Cardiac septum (tissue), 1 donor: ENCODE results near the gene DLG2. TPM values are rescaled to one million over a fixed set of nuclear protein-coding genes. Genes with fewer than 3 reads are reported as not detected.

Experiments used
- DNase-seq: peaks from one replicate; pipeline ENCODE4 v3.0.0-alpha.2; 2020; ENCODE audit warnings: low spot score
- intact Hi-C: fragments of 100-400 bp; cut with DNase I; formaldehyde crosslinking; loops from one replicate; pipeline ENCODE4 v1.14.0; 2022
- total RNA-seq: library from RNA; stranded (reverse); fragmentation: NEBNext Ultra II Directional; extraction: Animal tissue kit (Norgen Biotek cat#: 25700); gene quantifications from one replicate; pipeline ENCODE4 v1.2.1, GENCODE V29; 2021
- donor health status: DM: no; HTN: no; CAD: no.

Gene DLG2
- total RNA-seq, 1 donor from 2014 or later: 9.9 TPM

DNA sequence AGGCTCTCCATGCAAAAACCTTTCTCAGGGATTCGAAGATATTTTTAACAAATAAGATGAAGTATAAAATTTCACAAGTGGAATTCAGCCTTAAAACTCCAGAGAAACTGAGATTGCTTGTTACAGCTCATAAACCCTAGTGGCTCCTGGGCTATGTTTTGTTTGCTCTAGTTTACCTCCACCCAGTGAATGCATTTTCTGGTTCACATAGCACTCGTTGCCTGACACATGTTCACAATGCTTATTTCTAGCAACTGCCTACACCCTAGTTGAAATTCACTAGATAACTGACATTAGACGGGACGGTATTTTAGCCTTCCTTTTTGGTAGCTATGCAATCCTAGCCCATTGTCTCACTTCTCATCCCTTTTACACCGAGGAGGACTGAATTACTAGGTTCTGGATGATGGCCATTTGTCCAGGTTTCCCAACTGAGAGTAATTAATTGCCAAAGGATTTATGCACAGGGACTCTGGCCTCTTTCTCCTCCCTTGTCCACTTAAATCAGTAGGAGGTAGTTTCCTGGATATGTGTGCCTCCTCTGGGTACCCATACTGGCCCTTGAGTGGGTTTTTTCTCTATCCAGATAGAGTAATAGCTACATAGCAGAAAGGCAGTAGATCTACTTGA lies 951.6 kb downstream of the DLG2 start:
- no peak for DNase-seq
- intact Hi-C loops: no loop called here

DNA sequence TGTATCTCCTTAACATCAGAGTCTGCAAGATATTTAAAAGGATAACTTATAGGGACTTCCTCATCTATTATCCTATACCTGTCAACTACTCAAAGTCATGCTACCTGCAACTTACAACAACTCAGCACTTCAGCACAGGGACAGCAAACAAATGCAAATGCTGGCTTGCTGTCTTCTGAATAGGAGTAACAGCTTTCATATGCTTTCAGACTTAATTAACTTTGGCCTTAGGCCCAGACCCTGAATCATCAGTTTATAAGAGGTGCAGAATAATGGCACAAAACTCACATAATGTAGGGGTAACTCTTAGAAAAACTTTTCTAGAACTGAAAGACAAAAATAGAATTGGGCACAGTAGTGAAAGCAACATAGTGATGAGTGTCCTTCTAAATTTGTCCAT lies 953.4 kb downstream of the DLG2 start:
- intact Hi-C loops: no loop called here
- DNase-seq: no peak

DNA sequence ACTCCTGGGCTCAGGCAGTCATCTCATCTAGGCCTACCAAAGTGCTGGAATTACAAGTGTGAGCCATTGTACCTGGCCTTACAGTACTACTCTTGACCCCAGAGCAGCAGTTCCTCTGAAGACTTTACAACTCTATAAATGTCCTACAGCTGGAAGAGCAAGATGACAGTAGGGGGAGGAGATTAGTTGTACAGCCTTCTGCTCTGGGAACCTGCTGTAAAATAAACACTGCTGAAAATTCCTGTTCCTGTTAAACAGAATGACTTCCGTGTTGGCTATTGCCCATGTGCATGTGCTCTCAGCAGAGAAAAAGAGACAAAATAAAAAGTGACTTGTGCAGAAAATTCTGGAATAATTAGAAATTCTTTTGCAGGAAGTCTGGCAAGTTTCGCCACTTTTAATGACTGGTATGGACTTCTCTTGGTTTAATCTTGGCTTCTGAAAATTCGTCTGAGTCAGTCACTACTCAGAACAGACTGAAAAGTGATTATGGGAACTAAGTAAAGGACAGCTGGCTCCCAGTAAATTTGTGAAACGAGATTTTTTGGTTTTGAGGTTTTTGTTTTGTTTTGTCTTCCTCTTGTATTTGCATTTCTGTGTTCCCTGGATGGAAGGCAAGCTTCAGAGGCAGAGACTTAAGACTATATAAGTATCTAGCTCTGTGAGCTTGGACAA lies 955.7 kb downstream of the DLG2 start:
- intact Hi-C loops: no loop called here
- DNase-seq: no peak

DNA sequence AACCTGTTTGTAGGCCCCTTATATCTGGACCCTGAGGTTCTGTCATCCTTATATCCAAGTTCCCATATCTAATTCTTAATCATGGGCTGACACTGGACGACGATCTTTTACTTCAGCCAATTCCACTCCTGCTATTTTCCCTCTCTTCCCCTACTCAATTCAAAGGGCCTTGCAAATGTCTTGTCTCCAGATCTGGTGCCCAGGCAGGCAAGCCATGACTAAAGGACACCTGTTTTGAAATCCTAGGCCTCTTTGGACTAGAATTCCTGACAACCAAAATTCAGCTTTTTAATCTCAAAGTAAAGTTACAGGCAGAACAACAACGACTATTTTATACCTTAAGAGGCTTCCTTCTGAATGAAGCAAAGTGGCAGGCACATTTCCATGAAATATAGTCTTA lies 963.4 kb downstream of the DLG2 start:
- intact Hi-C loops: no loop called here
- DNase-seq: no peak

DNA sequence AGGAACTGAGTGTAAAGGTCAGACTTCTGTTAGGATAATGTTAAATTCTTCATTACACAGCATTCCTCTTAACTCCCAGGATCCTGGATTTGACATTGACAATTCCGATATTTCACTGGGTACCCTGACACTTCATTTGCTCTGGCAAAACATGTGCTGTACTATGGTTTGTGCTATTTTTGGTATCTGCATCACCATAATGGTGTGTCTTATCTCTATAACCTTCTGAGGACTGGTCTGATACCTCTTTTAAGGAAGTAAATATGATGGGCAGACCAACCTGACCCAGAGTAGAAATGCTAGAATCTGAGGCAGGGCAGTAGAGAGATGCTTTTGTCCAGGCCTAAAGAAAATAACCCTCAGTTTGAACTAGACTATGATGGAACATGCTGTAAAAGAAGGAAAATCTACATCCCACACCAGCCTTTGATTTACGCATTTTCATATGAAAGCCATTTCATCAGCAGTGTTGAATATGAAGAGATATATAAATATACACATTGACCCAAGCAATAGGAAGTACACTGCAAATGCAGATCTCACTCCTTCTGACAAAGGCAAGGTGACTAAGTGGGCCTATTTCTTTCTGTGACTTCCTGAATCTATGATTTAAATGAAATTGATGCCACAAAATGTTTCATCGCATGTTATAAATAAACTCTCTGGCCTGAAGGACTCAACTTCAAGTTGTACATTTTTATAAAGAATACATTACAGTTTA lies 966.7 kb downstream of the DLG2 start:
- intact Hi-C loops: no loop called here

DNA sequence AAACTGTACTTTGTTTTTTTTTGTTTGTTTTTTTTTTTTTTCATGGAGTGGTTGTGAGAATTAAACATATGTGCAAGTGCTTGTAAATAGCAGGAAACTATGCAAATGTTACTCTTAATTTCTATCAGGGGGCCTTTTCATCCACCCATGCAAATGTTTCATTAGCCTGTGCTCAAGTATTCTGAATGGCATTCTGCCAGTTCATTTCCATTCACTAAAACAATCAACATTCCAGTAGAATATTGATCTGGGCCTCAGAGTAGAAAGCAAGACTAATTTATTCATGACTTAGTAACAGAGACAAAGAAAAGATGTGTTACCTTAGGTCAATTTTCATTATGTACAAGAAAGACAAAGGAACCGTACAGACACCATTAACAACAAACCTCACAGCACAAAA lies 971.4 kb downstream of the DLG2 start:
- no peak for DNase-seq
- intact Hi-C loops: no loop called here

More for the DNA sequence above, 966.7 kb downstream of the DLG2 start:
- no peak for DNase-seq

DNA sequence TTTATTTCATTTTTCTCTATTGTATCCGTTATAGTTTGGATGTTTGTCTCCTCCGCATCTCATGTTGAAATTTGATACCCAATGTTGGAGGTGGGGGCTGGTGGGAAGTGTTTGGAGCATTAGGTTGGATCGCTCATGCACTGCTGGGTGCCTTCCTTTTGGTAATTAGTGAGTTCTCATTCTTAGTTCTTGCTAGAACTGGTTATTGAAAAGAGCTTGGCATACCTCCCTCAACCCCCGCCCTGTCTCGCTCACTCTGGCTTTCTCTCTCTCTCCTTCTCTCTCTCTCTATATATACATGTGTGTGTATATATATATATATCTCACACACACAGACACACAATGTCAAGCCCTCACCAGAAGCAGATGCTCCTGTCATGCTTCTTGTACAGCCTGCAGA lies 978.7 kb downstream of the DLG2 start:
- no peak for DNase-seq
- intact Hi-C loops: no loop called here

DNA sequence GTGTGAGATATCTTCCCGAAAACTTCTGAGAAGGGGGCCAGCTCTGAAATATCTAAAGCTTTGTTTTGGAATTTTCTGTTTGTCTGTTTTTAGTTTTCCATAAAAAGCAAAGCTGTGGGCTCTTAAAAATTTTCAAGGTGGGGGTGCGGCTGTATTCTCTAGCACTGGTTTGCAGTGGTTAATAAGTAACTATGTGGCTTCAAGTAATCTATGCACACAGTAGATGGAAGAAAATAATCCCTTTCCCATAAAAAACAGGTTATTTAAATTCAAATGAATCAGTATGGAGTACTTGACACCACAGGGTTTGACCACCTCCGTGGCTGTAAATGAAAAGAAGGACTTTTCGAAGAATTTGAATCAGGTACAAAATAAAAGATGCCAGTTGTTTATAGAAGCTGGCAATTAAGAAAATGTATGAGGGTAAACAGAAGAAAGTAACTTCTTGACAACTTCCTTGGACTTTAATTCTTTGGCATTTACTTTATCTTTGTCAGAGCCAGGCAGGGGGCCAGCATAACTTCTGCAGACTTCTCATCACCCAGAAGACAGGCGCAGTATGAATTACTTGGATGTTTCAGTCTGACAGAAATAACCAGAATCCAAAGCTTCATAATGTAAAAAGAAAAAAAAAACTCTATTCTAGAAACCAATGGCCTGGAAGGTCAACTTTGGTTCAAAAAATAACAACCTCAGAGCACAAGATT lies 981.0 kb downstream of the DLG2 start:
- intact Hi-C loops: no loop called here
- DNase-seq: no peak

DNA sequence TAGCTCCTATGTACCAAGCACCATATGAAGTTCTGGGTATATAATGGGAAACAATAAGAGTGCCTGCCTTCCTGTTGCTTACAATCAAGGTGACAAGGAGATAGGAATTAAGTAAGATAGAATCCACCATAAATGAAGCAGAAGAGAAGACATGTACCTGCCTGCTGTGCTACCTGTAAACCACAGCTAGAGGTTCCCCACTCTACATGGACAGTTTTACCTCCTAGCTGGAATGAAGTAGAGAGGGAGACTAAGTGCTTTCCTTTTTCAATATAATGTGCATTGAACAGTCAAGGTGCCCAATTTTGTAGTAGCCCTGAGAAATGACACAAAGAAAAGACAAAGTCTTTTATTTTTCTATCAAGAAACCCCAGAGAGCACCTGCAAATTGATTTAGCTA lies 984.6 kb downstream of the DLG2 start:
- intact Hi-C loops: no loop called here
- DNase-seq: no peak

DNA sequence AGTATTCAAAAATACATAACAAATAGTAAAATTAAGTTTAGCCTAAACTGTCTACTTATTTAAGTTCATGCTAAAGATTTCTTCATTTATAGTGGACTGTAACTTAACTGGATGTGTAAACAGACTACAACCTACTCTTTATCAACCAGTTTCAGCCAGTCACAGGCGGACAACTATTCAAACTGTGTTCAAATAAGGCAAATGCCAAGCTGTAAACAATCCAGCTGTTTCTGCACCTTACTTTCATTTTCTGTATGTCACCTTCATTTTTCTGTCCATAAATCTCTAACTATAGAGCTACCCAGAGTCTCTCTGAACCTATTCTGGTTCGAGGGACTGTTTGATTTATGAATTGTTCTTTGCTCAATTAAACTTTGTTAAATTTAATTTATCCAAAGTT lies 992.8 kb downstream of the DLG2 start:
- intact Hi-C loops: no loop called here
- no peak for DNase-seq

DNA sequence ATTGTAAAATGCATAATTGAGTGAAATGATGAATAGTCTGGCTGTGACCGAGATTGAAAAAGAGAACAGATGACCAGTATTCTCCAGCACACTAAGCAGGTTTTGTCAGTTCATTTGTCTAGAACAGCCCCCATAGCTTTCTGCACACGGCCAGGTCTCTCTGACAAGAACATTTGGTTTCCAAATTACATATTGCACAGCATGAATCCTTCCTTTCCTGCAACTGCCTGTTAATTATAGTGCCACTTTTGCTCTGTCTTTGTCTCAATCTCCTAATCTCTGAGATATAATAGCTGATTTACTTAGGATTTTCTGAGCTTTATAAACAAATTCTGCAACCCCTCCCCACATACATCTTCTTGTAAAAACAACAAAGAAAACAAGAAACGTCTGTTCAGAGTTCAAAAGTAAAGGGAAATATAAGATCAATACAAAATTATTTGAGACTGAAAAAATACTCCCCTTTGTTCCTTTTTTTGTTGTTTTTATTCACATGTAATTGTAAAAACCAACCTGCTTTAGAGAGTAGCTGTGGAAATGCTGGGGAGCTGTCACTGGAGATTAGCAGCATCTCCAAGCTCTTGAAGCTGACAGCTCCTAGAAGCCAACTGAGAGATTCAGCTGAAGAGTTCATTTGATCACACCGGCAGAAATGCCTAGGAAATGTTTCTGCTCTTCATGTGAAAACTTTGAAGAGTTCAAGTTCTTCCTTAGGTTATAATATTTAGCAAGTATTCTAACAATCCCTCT lies 998.1 kb downstream of the DLG2 start:
- DNase-seq: no peak
- intact Hi-C loops: no loop called here

DNA sequence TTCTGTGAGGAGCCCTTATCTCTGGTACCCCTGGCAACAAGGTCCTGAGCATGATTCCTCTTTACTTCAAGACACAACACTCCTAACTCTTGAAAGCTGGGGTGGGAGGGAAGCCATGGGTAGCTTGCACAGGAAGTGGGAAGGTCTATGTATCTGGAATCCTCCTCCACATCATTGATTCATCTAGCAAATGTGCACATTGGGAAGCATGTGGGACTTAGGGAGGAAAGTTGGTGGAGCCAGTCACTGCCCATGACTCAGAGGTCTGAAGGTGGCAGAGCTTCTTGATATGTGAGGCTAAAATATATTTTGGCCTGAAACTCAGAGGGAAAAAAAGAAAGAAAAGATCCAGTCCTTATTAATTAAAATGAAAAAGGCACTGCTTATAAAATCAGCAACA lies 1000.9 kb downstream of the DLG2 start:
- intact Hi-C loops: no loop called here
- DNase-seq: no peak

DNA sequence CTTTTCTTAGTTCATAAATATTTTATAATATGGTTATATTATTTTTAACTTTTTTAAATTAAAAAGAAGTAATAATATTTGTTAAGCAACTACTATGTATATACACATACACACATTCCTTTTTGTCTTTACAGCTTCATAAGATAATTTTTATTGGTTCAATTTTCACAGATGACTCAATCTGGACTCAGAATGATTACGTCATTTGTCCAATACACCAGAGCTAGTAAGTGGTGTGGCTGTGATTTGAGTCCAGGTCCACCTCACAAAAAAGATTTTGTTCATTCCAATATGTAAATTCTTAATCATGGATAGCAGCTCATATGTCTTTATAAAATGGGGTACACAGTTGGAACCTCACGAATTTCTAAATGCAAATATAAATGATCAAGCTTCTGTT lies 1014.5 kb downstream of the DLG2 start:
- intact Hi-C loops: no loop called here
- DNase-seq: no peak

DNA sequence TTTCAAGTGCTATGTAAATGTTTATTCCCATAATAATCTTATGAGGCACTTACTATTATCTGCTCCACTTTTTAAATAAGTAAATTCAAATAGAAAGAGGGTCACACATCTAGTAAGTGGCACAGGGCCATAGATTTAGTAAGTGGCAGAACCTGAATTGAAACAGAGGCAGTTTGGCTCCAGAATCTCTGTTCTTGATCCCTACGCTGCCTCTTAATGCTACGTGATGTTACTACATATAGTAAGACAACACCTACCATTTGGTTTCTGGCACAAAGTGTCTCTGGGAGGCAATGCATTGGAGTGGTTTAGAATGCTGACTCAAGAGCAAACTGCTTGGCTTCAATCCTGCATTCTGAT lies 1018.3 kb downstream of the DLG2 start:
- DNase-seq: no peak
- intact Hi-C loops: no loop called here

DNA sequence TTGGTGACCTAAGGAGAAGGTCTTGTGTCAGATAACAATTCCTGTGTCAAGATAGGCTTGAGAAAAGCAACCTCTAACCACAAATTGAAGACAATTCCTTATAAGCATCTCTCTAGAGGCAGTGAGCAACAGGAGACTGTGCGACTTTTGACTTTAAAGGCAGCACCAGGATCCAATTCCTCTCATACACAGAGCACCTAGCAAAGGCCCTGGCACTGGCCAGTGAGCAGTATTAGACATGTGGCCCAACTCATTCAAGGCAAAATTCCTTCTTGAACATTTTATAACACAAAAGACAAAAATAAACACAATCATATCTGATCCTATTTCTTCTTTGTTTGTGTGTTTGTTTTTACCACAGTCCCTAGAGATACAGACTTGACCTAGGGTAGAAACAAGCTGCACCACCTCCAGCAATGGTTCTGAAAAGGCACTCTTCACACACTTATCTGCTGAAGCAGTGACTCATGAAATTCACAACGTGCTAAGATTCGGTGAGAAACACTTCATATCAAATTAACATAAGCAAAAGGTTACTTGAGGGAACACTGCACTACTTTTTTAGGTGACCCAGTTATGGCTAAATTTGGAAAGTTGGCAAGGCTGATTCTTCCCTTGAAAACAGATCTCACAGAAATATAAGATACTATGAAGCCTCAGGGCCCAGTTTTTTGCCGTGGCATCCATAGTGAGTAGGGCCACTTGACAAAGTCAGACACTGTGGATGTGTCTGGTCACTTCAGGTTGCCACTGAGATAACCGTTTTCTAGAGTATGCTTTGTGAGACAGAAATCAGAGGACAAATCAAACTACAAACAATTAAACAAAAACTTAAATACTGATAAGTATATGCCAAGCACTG lies 1018.9 kb downstream of the DLG2 start:
- no peak for DNase-seq
- intact Hi-C loops: no loop called here

DNA sequence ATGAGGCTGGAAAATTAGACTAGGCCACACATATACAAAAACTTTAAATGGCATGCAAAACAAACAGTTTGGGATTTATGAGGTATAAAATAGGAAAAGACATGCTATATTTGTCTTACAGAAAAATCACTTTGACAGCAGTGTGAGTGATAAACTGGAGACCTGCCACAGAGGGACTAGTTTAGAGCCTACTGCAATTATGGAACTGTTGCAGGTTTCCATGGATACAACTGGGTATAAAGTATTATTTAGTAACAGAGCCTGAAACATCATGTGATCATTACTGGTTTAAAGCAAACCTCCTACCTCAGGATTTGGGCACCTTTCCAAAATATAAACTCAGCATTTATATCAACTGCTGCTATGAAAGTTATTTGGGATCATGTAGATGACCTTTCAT lies 1032.5 kb downstream of the DLG2 start:
- DNase-seq: no peak
- intact Hi-C loops: no loop called here

DNA sequence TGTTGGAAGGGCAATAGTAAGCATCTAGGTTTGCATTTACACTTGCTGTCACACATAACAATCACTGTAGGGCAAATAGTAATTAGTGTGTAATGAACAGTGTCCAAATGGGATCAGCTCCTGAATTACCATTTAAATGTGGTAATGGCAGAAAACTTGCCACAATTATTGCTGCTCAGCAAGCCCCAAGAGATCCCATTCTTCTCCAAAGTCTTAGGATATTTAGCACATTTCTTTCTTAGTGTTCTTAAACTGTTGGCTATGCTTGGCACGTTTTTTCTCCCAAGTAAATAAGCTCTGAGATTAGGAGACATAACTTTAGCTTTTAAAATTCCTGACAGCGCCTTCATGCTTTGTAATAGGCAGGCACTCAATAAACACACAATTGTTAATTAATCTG lies 1037.0 kb downstream of the DLG2 start:
- DNase-seq: no peak
- intact Hi-C loops: no loop called here

DNA sequence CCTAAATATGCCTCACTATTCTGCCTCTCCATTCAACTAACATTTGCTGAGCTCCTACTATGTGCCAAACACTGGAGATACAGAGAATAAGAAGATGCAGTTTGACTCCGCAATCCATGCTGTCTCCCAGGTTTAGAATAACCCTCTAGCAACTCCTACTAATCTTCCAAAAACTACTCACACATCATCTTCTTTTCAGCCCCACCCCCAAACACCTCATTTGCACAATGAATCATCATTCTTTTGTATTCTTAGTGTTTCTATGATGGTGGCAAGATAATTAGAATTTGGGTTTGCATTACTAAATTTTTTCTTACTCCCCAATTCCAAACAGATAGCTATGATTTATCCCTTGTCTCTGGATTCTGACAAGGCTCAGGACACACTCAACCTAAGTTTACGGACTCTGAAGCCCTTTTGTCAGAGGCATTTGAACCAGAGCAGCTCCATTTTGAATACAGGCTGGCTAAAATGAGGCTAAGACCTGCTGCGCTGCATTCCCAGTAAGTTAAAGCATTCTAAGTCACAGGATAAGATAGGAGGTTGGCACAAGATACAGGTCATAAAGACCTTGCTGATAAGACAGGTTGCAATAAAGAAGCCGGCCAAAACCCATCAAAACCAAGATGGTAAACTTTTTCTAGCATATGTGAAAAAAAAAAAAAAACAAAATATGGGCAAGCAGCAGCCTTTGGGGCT lies 1038.9 kb downstream of the DLG2 start:
- intact Hi-C loops: no loop called here
- DNase-seq: no peak
